Lower leg skin (tissue), 3 donors: ENCODE data around the gene AGAP9.
"Not testable (repeated sequence)": the region's sequence is repeated elsewhere in the genome, so short reads cannot be mapped to it uniquely, and the experiment has no call there.

Source experiments
- POLR2A ChIP-seq, 2 donors: fragments of 450-650 bp; IDR thresholded peaks; one replicate each; pipeline ENCODE4 v1.6.1; 2016 to 2017; ENCODE audit warnings: antibody characterized with exemption in 2 of 2, mild to moderate bottlenecking in 1 of 2, moderate library complexity in 1 of 2
- TF ChIP-seq, protein P1 (sequence below), 3 donors: fragments of 450-650 bp; IDR thresholded peaks; one replicate each; pipeline ENCODE4 v1.5.1; 2016; ENCODE audit warnings: antibody characterized with exemption in 3 of 3, mild to moderate bottlenecking in 3 of 3, moderate library complexity in 2 of 3

DNA sequence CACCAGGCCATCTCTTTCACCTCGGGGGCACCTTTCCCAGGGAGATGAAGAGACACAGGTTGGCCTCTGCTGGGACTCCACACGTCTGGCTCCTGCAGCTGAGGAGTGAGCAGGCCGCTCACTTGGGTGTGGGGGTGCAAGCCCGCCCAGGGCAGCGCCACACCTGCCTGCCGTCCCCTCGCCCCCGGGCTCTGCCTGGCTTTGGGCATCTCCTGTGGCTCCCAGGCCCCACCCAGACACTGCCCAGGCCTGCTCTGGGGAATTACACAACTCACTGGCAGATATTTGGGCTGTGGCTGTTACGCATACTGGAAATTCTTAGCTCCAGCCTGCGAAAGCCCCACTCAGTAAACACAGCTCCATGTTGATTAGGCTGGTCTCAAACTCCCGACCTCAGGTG, 39.5 kb downstream of the AGAP9 start, which contains the start of gene ANXA8:
- TF ChIP-seq, protein P1, sequence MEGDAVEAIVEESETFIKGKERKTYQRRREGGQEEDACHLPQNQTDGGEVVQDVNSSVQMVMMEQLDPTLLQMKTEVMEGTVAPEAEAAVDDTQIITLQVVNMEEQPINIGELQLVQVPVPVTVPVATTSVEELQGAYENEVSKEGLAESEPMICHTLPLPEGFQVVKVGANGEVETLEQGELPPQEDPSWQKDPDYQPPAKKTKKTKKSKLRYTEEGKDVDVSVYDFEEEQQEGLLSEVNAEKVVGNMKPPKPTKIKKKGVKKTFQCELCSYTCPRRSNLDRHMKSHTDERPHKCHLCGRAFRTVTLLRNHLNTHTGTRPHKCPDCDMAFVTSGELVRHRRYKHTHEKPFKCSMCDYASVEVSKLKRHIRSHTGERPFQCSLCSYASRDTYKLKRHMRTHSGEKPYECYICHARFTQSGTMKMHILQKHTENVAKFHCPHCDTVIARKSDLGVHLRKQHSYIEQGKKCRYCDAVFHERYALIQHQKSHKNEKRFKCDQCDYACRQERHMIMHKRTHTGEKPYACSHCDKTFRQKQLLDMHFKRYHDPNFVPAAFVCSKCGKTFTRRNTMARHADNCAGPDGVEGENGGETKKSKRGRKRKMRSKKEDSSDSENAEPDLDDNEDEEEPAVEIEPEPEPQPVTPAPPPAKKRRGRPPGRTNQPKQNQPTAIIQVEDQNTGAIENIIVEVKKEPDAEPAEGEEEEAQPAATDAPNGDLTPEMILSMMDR (IDR thresholded peaks at IDR 0.05), result not testable (repeated sequence)
- not testable (repeated sequence) for TF ChIP-seq POLR2A (IDR thresholded peaks at IDR 0.05)
